ENCODE measurements around the gene RNF41.

RNF41 gene

DNA sequence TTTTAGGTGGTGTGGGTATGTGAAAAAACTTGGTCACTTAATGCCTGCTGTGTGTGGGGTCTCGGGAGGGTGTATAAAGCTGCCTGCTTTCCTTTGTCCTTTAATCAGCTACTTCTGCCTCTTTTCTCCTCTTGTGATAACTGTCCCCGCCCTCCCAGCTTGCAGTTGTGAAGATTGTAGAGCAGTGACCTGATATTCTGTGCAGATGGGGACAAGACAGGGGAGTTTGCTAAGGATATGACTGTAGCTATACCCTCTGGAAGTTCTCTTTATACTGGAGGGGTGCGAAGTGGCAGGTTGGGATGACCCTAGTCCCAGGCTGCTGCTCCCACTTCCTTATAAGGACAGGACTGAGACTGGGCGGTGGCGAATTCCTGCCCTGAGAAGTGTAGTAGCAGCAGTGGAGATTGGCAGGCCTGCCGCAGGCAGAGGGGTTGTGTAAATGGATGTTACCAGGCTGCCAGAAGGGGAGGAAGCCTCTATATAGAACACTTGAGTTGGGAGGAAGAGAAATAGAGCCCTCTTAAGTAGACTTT lies 62.7 kb downstream of the RNF41 start:
- peak; percentile 57 for ATAC-seq
- TF ChIP-seq TOX (CRISPR knock-in tag; IDR thresholded peaks at IDR 0.05; ENCODE audit: borderline replicate concordance) (no peak), ZFP30 (CRISPR knock-in tag; IDR thresholded peaks at IDR 0.05) (no peak), CSRNP3 (CRISPR knock-in tag; IDR thresholded peaks at IDR 0.05) (no peak), ZNF565 (CRISPR knock-in tag; conservative IDR thresholded peaks at IDR 0.05; ENCODE audit: low read depth) (no peak), PPARA (CRISPR knock-in tag; IDR thresholded peaks at IDR 0.05; ENCODE audit: borderline replicate concordance) (no peak), ZNF70 (CRISPR knock-in tag; IDR thresholded peaks at IDR 0.05) (no peak)

- ATAC-seq: peak; percentile 86
- TF ChIP-seq, protein P1, sequence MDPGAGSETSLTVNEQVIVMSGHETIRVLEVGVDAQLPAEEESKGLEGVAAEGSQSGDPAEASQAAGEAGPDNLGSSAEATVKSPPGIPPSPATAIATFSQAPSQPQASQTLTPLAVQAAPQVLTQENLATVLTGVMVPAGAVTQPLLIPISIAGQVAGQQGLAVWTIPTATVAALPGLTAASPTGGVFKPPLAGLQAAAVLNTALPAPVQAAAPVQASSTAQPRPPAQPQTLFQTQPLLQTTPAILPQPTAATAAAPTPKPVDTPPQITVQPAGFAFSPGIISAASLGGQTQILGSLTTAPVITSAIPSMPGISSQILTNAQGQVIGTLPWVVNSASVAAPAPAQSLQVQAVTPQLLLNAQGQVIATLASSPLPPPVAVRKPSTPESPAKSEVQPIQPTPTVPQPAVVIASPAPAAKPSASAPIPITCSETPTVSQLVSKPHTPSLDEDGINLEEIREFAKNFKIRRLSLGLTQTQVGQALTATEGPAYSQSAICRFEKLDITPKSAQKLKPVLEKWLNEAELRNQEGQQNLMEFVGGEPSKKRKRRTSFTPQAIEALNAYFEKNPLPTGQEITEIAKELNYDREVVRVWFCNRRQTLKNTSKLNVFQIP (CRISPR knock-in tag; IDR thresholded peaks at IDR 0.05; ENCODE audit: borderline replicate concordance, low read depth): no peak
- TF ChIP-seq PPARA (CRISPR knock-in tag; IDR thresholded peaks at IDR 0.05; ENCODE audit: borderline replicate concordance): peak; percentile 90
- no peak for TF ChIP-seq ISL1 (CRISPR knock-in tag; IDR thresholded peaks at IDR 0.05)
- TF ChIP-seq CSDC2 (CRISPR knock-in tag; IDR thresholded peaks at IDR 0.05): peak; percentile 93
- peak; percentile 74; the same call in 1 of the 2 replicates for TF ChIP-seq BACH2 (CRISPR knock-in tag; IDR thresholded peaks at IDR 0.05; ENCODE audit: borderline replicate concordance)
- TF ChIP-seq ZC3H10 (CRISPR knock-in tag; IDR thresholded peaks at IDR 0.05): 0 out of 2 replicates have a peak, but pooled peaks have one; percentile 60
- no peak; the same call in 1 of the 2 replicates for TF ChIP-seq ZNF565 (CRISPR knock-in tag; conservative IDR thresholded peaks at IDR 0.05; ENCODE audit: low read depth)
- 0 out of 2 replicates have a peak, but pooled peaks have one; percentile 39 for TF ChIP-seq ZNF70 (CRISPR knock-in tag; IDR thresholded peaks at IDR 0.05)
- peak; percentile 58; the same call in 1 of the 2 replicates for TF ChIP-seq ZFP3 (CRISPR knock-in tag; IDR thresholded peaks at IDR 0.05)
- peak; percentile 6; the same call in 1 of the 2 replicates for TF ChIP-seq ZNF8 (CRISPR knock-in tag; IDR thresholded peaks at IDR 0.05)
- TF ChIP-seq GLIS3 (CRISPR knock-in tag; IDR thresholded peaks at IDR 0.05): peak; percentile 78; the same call in 1 of the 2 replicates
- TF ChIP-seq RARB (CRISPR knock-in tag; IDR thresholded peaks at IDR 0.05): peak; percentile 92
- peak; percentile 51; the same call in 1 of the 2 replicates for TF ChIP-seq ARNTL (CRISPR knock-in tag; IDR thresholded peaks at IDR 0.05; ENCODE audit: borderline replicate concordance, low read depth)
- TF ChIP-seq TSHZ2 (CRISPR knock-in tag; IDR thresholded peaks at IDR 0.05): peak; percentile 74
- peak; percentile 62; the same call in 1 of the 2 replicates for TF ChIP-seq ZFP30 (CRISPR knock-in tag; IDR thresholded peaks at IDR 0.05)
- TF ChIP-seq CSRNP3 (CRISPR knock-in tag; IDR thresholded peaks at IDR 0.05): peak; percentile 75; the same call in 1 of the 2 replicates
- TF ChIP-seq TCF4 (CRISPR knock-in tag; IDR thresholded peaks at IDR 0.05; ENCODE audit: borderline replicate concordance): no peak
- TF ChIP-seq OSR1 (CRISPR knock-in tag; IDR thresholded peaks at IDR 0.05): no peak
- TF ChIP-seq TOX (CRISPR knock-in tag; IDR thresholded peaks at IDR 0.05; ENCODE audit: borderline replicate concordance): peak; percentile 86
- TF ChIP-seq SNAI2 (CRISPR knock-in tag; IDR thresholded peaks at IDR 0.05): peak; percentile 89; the same call in 1 of the 2 replicates
- TF ChIP-seq, protein P2, sequence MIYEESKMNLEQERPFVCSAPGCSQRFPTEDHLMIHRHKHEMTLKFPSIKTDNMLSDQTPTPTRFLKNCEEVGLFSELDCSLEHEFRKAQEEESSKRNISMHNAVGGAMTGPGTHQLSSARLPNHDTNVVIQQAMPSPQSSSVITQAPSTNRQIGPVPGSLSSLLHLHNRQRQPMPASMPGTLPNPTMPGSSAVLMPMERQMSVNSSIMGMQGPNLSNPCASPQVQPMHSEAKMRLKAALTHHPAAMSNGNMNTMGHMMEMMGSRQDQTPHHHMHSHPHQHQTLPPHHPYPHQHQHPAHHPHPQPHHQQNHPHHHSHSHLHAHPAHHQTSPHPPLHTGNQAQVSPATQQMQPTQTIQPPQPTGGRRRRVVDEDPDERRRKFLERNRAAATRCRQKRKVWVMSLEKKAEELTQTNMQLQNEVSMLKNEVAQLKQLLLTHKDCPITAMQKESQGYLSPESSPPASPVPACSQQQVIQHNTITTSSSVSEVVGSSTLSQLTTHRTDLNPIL (CRISPR knock-in tag; IDR thresholded peaks at IDR 0.05; ENCODE audit: low read depth): peak; percentile 95
- no peak for TF ChIP-seq PATZ1 (CRISPR knock-in tag; IDR thresholded peaks at IDR 0.05; ENCODE audit: borderline replicate concordance)
- peak; percentile 84 for TF ChIP-seq ESRRG (CRISPR knock-in tag; IDR thresholded peaks at IDR 0.05)
Observed at GRCh38 chr12:56158029-56158925, 63.4 kb downstream of the RNF41 start, which contains the start of gene MYL6. MYL6 (plus strand) TSS chr12:56158359; CDS start chr12:56158402, 43 bp downstream.
